Naive B cell (primary cell): ENCODE results near the gene SEC14L6. TPM values are rescaled to one million over a fixed set of nuclear protein-coding genes. Genes with fewer than 3 reads are reported as not detected.
"Not testable (repeated sequence)": the region's sequence is repeated elsewhere in the genome, so short reads cannot be mapped to it uniquely, and the experiment has no call there.

Experiments used
- ATAC-seq, 2 donors: fragments of 150-1000 bp; cut with Tn5 transposase; 2 replicates each; pipeline ENCODE4 v1.10.0; 2021; ENCODE audit warnings: low read depth in 2 of 2, mild to moderate bottlenecking in 2 of 2, moderate library complexity in 2 of 2
- DNase-seq: peaks from one replicate; pipeline ENCODE4 v3.0.0; 2022
- H3K27ac Mint-ChIP-seq, 6 donors: one replicate each; pipeline ENCODE4 v1.8.0; 2020 to 2022; ENCODE audit warnings: mild to moderate bottlenecking in 6 of 6, mixed read lengths in 6 of 6, moderate library complexity in 5 of 6, inconsistent platforms in 2 of 6
- H3K27me3 Mint-ChIP-seq, 3 donors: one replicate each; pipeline ENCODE4 v1.8.0; 2021 to 2022; ENCODE audit warnings: mixed read lengths in 3 of 3, mild to moderate bottlenecking in 1 of 3
- H3K36me3 Mint-ChIP-seq, 2 donors: one replicate each; pipeline ENCODE4 v1.8.0; 2020 to 2022; ENCODE audit warnings: mixed read lengths in 2 of 2, inconsistent platforms in 1 of 2, mild to moderate bottlenecking in 1 of 2
- H3K4me1 Mint-ChIP-seq, 3 donors: one replicate each; pipeline ENCODE4 v1.8.0; 2020 to 2022; ENCODE audit warnings: mixed read lengths in 3 of 3, inconsistent platforms in 1 of 3, mild to moderate bottlenecking in 1 of 3, moderate library complexity in 1 of 3
- H3K4me3 Mint-ChIP-seq, 8 donors: one replicate each; pipeline ENCODE4 v1.8.0; 2020 to 2022; ENCODE audit warnings: mild to moderate bottlenecking in 8 of 8, mixed read lengths in 8 of 8, moderate library complexity in 8 of 8, inconsistent platforms in 2 of 8
- H3K9me3 Mint-ChIP-seq, 7 donors: one replicate each; pipeline ENCODE4 v1.8.0; 2020 to 2022; ENCODE audit warnings: mixed read lengths in 7 of 7, mild to moderate bottlenecking in 5 of 7, inconsistent platforms in 2 of 7, moderate library complexity in 1 of 7
- polyA plus RNA-seq, 6 donors: library from polyadenylated mRNA; unstranded; fragments of 300-500 nt; fragmentation: Illumina TruSeq; gene quantifications; one replicate each; pipeline ENCODE4 v1.2.3, GENCODE V29; 2021; ENCODE audit warnings: low read depth in 6 of 6

SEC14L6 gene
- not detected for polyA plus RNA-seq

DNA sequence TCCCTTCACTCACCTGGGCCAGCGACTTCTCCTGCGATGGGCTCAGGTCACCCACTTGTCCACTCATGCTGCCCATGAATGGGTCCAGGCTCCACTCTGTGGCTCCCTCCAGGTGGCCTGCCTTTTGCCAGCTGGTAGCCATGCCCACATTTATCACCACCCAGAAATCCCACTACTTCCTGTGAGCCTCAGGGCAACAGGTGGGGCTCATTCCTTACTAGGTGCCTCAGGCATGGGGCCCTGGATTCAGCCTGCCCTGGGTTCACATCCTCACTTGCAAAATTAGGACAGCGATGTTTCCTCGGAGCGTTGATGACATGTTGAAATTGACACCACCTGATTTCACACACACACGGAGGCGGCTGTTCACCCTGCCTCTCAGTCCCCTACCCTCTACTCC, at the start of gene SEC14L6:
Gene SEC14L6 (minus strand): TSS at position 126 of the 400 bp plus-strand sequence. CDS start 59 bp downstream, at position 67.
- Mint-ChIP-seq H3K27ac (peak within 1 kb of the TSS in 1 of 6 donors; percentile 30), H3K36me3 (no peaks in the 10 kb centered on the region), H3K4me3 (peak within 1 kb of the TSS in 1 of 8 donors; percentile 67), H3K4me1 (no peaks in the 10 kb centered on the region), H3K9me3 (peaks cover 0 to 5% (median 0%) of the 10 kb centered on the region in 7 donors), H3K27me3 (peaks cover 24 to 64% (median 57%) of the 10 kb centered on the region in 3 donors)
- ATAC-seq (no peak), DNase-seq (no peak)

DNA sequence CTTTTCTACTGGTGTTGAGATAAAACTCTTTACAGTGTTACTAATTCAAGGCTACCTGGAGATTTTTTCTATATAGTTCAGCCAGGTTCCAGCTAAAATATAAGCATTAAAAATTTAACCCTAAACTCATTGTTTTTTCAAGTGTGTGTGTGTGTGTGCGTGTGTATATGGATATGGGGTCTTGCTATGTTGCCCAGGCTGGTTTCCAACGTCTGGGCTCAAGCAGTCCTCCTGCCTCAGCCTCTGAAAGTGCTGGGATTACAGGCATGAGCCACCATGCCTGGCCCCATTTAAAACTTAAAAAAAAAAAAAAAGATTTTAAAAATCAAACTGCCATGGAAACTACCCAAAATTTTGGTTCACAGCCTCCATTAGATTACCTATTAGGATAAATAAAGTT, 49.7 kb upstream of the SEC14L6 start:
- H3K4me1 Mint-ChIP-seq = no peaks in the 10 kb centered on the region
- H3K4me3 Mint-ChIP-seq = no peak overlapping the region
- H3K36me3 Mint-ChIP-seq = no peaks in the 10 kb centered on the region
- peaks cover 0 to 9% (median 5%) of the 10 kb centered on the region in 3 donors for H3K27me3 Mint-ChIP-seq
- H3K9me3 Mint-ChIP-seq = no peaks in the 10 kb centered on the region
- ATAC-seq (no peak), DNase-seq (no peak)
- H3K27ac Mint-ChIP-seq = no peak overlapping the region

DNA sequence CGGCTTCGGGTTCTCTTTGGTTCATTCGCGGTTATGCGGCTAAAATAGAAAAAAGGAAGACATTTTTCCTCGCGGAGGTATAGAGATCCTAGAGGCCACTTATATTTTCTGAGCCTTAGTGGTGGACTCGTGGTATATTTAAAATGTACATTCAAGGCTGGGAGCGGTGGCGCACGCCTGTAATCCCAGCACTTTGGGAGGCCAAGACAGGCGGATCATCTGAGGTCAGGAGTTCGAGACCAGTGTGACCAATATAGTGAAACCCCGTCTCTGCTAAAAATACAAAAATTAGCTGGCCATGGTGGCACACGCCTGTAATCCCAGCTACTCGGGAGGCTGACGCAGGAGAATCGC, 45.8 kb upstream of the SEC14L6 start:
- peaks cover 0 to 10% (median 0%) of the 10 kb centered on the region in 3 donors for H3K4me1 Mint-ChIP-seq
- ATAC-seq, H3K27ac Mint-ChIP-seq, H3K36me3 Mint-ChIP-seq, H3K4me3 Mint-ChIP-seq, H3K27me3 Mint-ChIP-seq, H3K9me3 Mint-ChIP-seq, DNase-seq: not testable (repeated sequence)

DNA sequence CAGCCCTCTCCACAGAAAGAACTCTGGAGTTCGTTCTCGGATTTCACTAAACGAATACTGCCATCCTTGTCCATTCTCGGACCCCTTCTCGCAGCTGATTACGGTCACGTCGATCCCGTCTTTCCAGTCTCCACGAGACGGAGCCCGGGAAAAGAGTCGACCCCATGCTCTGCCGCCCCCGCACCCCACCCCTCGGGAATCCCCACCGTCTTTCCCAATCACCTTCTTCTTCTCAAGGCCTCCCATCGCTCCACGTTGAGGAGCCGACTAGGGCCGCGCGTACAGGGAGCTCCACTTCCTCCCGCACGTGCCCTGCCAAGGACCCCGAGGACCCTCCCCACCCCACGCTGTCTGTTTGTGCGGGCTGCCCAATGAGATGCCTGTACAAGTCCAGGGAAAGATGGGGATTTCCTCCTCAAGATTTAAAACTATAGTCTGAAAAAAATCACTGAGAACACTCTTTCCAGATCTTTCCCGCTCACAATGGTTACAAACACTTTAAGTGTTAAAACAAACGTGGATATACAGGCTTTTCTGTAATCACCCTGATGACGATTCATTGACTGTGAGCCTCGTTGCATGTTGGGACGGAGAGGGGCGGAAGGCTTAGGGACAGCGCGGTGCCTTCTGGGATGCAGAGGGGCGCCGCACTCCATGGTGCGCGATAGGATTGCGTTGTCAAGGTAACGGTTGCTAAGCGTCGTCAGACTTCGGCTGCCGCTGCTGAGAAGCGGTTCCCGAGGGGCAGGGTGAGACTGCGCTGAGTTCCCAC, 45.2 kb upstream of the SEC14L6 start, which contains the start of gene PES1:
Gene PES1 (minus strand): TSS at position 323 of the 772 bp plus-strand sequence. CDS start 77 bp downstream, at position 246.
- no peak within 1 kb of the TSS for H3K27ac Mint-ChIP-seq
- DNase-seq (peak; percentile 97), ATAC-seq (peak; percentile 97 to 98)
- H3K4me3 Mint-ChIP-seq = no peak within 1 kb of the TSS
- peaks cover 0 to 9% of the 10 kb centered on the region in 2 donors for H3K36me3 Mint-ChIP-seq
- peaks cover 0 to 9% (median 5%) of the 10 kb centered on the region in 3 donors for H3K27me3 Mint-ChIP-seq
- no peaks in the 10 kb centered on the region for H3K9me3 Mint-ChIP-seq
- peaks cover 0 to 10% (median 0%) of the 10 kb centered on the region in 3 donors for H3K4me1 Mint-ChIP-seq

DNA sequence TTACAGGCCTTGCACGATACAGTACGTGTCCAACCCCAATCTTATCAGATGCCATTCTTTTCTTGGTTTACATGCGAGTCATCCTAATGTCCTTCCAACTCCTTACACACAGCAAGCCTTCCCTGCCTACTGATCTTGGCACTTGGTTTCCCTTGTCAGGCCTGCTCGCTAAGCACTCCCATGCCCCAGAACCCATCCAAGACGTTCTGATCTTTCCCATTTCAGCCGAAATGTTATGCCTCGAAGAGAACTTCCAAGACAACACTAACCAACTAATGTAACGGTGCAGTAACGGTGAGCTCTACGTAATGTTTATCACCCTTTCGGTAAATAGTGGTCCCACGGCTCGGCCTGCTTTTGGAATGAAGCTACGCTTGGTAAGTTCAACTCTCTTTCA, 44.6 kb upstream of the SEC14L6 start:
- Mint-ChIP-seq H3K9me3 (no peaks in the 10 kb centered on the region), H3K27me3 (peaks cover 0 to 9% (median 5%) of the 10 kb centered on the region in 3 donors), H3K27ac (no peak overlapping the region), H3K36me3 (peaks cover 0 to 14% of the 10 kb centered on the region in 2 donors), H3K4me3 (no peak overlapping the region), H3K4me1 (peaks cover 0 to 10% (median 0%) of the 10 kb centered on the region in 3 donors)
- no peak for ATAC-seq
- no peak for DNase-seq

DNA sequence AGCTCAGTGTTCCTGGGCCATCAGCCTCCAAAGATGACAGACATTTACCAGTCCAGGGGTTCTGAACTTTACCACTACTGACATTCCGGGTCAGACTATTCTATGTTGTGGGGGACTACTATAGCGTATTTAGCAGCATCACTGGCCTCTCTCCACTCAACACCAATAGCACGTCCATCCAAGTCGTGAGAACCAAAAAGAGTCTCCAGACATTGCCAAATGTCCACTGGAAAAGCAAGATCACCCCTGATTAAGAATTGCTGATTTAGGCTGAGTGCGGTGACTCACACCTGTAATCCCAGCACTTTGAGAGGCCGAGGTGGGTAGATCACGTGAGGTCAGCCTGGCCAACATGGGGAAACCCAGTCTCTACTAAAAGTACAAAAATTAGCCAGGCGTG, 39.9 kb upstream of the SEC14L6 start:
- no peak for ATAC-seq
- Mint-ChIP-seq H3K4me1 (peaks cover 0 to 10% (median 0%) of the 10 kb centered on the region in 3 donors), H3K4me3 (peak overlapping the region in 2 of 8 donors; percentile 24 to 34), H3K27ac (no peak overlapping the region), H3K9me3 (no peaks in the 10 kb centered on the region), H3K36me3 (peaks cover 7 to 14% of the 10 kb centered on the region in 2 donors), H3K27me3 (no peaks in the 10 kb centered on the region)
- no peak for DNase-seq

DNA sequence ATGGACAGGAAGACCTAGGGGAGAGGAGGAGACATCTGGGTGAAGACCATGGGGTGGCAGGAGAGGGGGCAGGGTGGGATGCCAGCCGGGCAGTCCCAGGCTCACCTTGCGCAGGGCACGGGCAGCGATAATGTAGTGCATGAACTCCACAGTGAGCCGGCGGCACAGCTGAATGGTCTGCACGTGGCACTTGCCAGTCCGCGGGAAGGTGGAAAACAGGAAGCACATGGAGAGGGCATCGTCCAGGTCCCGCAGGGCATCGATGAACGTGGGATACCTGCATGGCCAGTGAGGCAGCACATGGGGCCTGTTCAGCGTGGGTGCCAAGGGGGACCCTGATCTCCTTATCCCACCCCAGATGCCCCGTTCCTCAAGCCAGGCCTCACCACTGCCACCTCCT, 37.9 kb upstream of the SEC14L6 start:
- H3K27me3 Mint-ChIP-seq = no peaks in the 10 kb centered on the region
- DNase-seq = no peak
- H3K9me3 Mint-ChIP-seq = no peaks in the 10 kb centered on the region
- ATAC-seq = no peak
- peaks cover 14 to 15% of the 10 kb centered on the region in 2 donors for H3K36me3 Mint-ChIP-seq
- peaks cover 0 to 2% (median 0%) of the 10 kb centered on the region in 3 donors for H3K4me1 Mint-ChIP-seq
- H3K4me3 Mint-ChIP-seq = no peak overlapping the region
- no peak overlapping the region for H3K27ac Mint-ChIP-seq

DNA sequence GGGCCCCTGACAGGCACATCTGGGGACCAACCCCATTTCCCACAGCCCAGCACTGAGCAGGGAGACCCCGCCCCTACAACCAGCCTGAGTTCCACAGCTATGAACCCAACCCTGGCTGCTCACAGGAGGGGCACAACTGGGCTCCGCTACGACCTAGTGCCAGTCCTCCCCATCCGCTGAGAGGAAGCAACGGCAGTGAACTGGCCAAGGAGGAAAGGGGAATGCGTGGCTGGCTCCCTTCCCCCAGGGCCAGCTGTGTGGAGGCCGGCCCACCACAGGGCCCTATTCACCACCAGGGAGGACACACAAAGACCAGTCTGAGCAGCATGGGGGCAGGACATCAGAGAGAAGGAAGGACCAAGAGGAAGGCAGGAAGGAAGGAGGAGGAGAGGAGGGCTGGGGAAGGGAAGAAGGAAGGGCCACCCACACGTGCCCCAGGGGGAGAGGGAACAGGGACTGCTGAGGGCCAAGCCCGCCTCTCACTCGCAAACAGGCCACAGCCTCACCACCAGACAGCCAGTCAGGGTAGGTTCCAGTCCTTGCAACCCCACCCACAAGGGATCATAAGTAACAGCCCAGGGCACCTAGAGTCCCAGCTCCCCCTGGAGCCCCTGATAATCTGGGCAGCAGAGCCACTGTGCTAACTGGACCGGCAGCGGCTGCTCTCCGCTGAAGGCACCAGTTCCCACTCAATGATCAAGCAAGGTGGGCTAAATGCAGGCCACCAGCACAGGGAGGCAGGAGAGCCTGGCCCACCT, 36.4 kb upstream of the SEC14L6 start:
- Mint-ChIP-seq H3K4me1 (peaks cover 0 to 3% (median 0%) of the 10 kb centered on the region in 3 donors), H3K27me3 (no peaks in the 10 kb centered on the region), H3K4me3 (no peak overlapping the region), H3K9me3 (no peaks in the 10 kb centered on the region), H3K27ac (peak overlapping the region in 1 of 6 donors; percentile 18), H3K36me3 (peaks cover 18 to 24% of the 10 kb centered on the region in 2 donors)
- DNase-seq = no peak
- no peak for ATAC-seq

DNA sequence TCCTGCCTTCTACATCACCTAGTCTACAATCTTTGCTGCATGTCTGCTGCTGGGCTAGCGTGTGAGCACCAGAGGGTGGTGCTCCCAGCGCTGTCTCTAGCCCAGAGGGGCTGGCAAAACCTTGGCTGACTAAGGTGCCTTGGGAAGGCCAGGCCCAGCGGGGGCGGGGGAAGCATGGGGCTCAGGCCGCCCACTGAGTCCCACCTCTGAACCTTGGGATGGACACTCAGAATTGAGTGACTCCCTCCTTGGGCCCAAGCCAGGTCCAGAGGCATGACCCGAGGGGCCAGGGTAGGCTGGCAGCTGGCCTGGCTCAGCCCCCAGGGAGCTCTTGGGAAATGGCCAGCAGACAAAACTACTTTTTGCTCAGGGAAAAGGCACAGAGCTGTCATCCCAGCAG, 35.5 kb upstream of the SEC14L6 start:
- H3K27me3 Mint-ChIP-seq = no peaks in the 10 kb centered on the region
- no peak overlapping the region for H3K27ac Mint-ChIP-seq
- DNase-seq = no peak
- H3K4me1 Mint-ChIP-seq = peaks cover 0 to 3% (median 0%) of the 10 kb centered on the region in 3 donors
- H3K9me3 Mint-ChIP-seq = no peaks in the 10 kb centered on the region
- peak overlapping the region in 1 of 8 donors; percentile 53 for H3K4me3 Mint-ChIP-seq
- peaks cover 19 to 24% of the 10 kb centered on the region in 2 donors for H3K36me3 Mint-ChIP-seq
- ATAC-seq = no peak

DNA sequence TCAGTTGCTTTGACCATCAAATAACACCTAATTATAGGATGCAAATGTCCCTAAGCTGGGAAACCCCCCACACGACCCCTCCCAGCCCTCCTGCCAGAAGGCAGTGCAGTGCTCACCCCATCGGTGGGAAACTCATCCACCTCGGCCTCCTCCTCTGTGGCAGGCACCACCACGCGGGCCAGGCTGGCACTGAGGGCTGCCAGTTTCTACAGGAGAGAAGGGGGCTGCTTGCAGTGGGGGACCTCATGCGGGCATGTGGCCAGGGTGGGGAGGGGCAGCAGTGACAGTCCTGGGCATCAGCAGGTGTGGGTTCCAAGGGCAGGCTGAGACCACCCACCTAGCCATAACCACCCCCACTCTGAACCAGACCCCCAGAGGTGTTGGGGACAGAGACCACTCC, 34.4 kb upstream of the SEC14L6 start:
- no peaks in the 10 kb centered on the region for H3K27me3 Mint-ChIP-seq
- ATAC-seq (no peak), DNase-seq (no peak)
- peaks cover 0 to 3% (median 0%) of the 10 kb centered on the region in 3 donors for H3K4me1 Mint-ChIP-seq
- H3K36me3 Mint-ChIP-seq = peaks cover 16 to 33% of the 10 kb centered on the region in 2 donors
- H3K9me3 Mint-ChIP-seq = no peaks in the 10 kb centered on the region
- H3K4me3 Mint-ChIP-seq = peak overlapping the region in 1 of 8 donors; percentile 12
- no peak overlapping the region for H3K27ac Mint-ChIP-seq

DNA sequence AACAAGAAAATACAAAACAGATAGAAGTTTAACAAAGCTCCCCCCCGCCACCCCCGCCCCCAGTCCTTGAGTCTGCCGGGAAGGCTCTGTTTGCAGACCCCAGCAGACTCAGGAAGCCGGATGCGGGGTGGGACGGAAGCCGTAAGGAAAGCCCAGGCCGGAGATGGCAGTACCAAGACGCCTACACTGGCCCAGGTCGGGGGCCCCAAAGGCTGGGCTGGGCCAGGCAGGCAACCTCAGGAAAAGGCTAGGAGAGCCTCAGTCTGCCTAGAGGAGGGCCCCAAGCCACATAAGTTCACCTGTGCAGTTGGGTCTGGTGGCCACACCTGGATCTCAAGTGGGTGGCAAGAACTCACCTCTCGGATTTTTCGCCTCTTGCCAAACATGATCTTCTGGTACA, 31.9 kb upstream of the SEC14L6 start:
- Mint-ChIP-seq H3K4me3 (no peak overlapping the region), H3K36me3 (peaks cover 16 to 33% of the 10 kb centered on the region in 2 donors), H3K9me3 (no peaks in the 10 kb centered on the region), H3K27ac (no peak overlapping the region), H3K4me1 (peaks cover 3 to 9% (median 6%) of the 10 kb centered on the region in 3 donors), H3K27me3 (no peaks in the 10 kb centered on the region)
- DNase-seq = no peak
- no peak for ATAC-seq

DNA sequence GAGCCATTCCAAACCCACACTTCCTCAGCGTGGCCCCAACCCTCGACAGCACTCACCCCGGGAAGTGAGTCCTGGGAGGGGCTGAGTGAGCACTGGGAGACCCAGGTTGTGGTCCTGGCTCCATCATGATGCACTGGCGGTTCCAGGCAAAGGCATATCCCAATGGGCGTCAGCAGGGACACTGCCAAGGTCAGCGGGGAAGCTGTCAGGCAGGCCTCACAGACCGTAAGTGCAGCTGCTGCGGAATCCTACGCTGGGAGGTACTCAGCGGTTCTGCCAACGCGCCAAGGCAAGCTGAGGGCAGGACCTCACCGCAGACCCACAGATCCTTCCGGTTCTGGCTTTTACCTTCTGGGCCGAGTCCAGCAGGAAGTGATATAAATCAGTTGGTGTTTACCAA, 29.3 kb upstream of the SEC14L6 start:
- Mint-ChIP-seq H3K4me1 (peaks cover 3 to 10% (median 6%) of the 10 kb centered on the region in 3 donors), H3K27ac (no peak overlapping the region), H3K27me3 (no peaks in the 10 kb centered on the region), H3K36me3 (peaks cover 16 to 26% of the 10 kb centered on the region in 2 donors), H3K9me3 (no peaks in the 10 kb centered on the region), H3K4me3 (no peak overlapping the region)
- DNase-seq = no peak
- ATAC-seq = no peak

DNA sequence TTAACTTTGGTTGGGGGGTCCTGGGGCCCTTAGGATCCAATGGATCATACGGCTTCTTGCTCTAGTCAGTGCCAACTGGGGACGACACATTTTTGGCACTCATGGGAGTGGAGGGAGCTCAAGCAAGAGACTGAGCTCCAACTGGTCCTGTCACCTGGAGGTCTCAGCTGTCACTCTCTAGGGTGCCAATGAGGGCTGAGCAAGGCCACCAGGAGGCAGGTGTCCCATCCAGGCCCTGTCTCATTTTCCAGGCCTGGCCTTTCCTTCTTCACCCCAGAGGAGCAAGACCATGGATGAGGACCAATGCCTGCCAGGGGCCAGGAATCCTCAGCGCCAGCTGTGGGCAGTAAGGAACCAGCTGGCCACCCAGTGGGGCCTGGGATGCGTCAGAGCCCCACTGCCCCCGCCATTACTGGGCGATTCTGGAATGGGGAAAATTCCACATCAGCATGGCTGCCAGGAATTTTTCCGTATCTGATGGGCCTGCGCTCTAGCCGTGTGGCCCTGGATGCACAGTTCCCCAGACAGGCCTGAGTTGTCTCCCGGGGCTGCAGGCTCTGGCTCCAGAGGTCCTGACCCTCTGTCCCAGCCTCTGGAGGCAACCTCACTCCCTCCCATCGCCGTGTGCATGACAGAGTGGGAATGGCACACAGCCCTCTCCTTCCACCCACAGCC, 28.6 kb upstream of the SEC14L6 start:
- no peaks in the 10 kb centered on the region for H3K9me3 Mint-ChIP-seq
- H3K27ac Mint-ChIP-seq = no peak overlapping the region
- no peak for DNase-seq
- ATAC-seq = no peak
- H3K4me3 Mint-ChIP-seq = no peak overlapping the region
- H3K27me3 Mint-ChIP-seq = no peaks in the 10 kb centered on the region
- peaks cover 3 to 10% (median 6%) of the 10 kb centered on the region in 3 donors for H3K4me1 Mint-ChIP-seq
- peaks cover 16 to 22% of the 10 kb centered on the region in 2 donors for H3K36me3 Mint-ChIP-seq
